H1 (cell line): ENCODE results near the gene HLA-DRB1. TPM values are rescaled to one million over a fixed set of nuclear protein-coding genes. Genes with fewer than 3 reads are reported as not detected.

Experiments
- CEBPB ChIP-seq: IDR thresholded peaks from 2 replicates; pipeline ENCODE4 v1.6.1; 2012; ENCODE audit warnings: low read depth, low read length
- CTBP2 ChIP-seq: IDR thresholded peaks from 2 replicates; pipeline ENCODE4 v1.7.0; 2011; ENCODE audit warnings: borderline replicate concordance, mild to moderate bottlenecking, moderate library complexity, mixed read lengths, low read length; ENCODE audit not compliant: insufficient read depth, insufficient read length
- GABPA ChIP-seq: IDR thresholded peaks from 2 replicates; pipeline ENCODE4 v1.6.1; 2011; ENCODE audit warnings: mild to moderate bottlenecking, low read length, moderate library complexity, borderline replicate concordance; ENCODE audit not compliant: insufficient read depth
- HDAC6 ChIP-seq: IDR thresholded peaks from one replicate; pipeline ENCODE4 v1.7.1; 2012; ENCODE audit warnings: low read depth, mild to moderate bottlenecking, inconsistent platforms, low read length, moderate library complexity
- NANOG ChIP-seq: IDR thresholded peaks from 2 replicates; pipeline ENCODE4 v1.6.1; 2011; ENCODE audit warnings: low read length, low read depth, mild to moderate bottlenecking, inconsistent platforms; ENCODE audit not compliant: insufficient read depth, poor library complexity, severe bottlenecking
- polyA plus RNA-seq, 7 experiments: library from polyadenylated mRNA; depleted of rRNA in 3 of 7; stranded (reverse) in 5 of 7; unstranded in 2 of 7; fragments of >200 nt in 5 of 7; fragments of 200-250 nt in 2 of 7; gene quantifications; 1 replicate in 5 of 7; 2 replicates in 1 of 7; 4 replicates in 1 of 7; pipeline versions ENCODE4 v1.2.1 to v1.2.3, GENCODE V29; 2011 to 2013; ENCODE audit warnings: missing spikeins in 2 of 7, mixed read lengths in 2 of 7
- total RNA-seq: library from RNA; stranded (reverse); fragmentation: NEBNext Ultra II Directional; extraction: Animal tissue kit (Norgen Biotek cat#: 25700); gene quantifications from 2 replicates; pipeline ENCODE4 v1.2.1, GENCODE V29; 2021
- TF ChIP-seq, protein P1 (sequence below): fragments of 300-600 bp; sonication (generic); IDR thresholded peaks from 2 replicates; pipeline ENCODE4 v1.7.1; 2012; ENCODE audit warnings: low read length, moderate library complexity, mild to moderate bottlenecking, inconsistent platforms; ENCODE audit not compliant: insufficient replicate concordance
- TF ChIP-seq, protein P2 (sequence below): IDR thresholded peaks from 2 replicates; pipeline ENCODE4 v1.6.1; 2012; ENCODE audit warnings: low read length, inconsistent platforms

HLA-DRB1 gene
- total and polyA plus RNA-seq, 2 of the 8 experiments (the other 6 are each of a cell fraction or from before 2014, with no cell fraction given): 6.7 to 7.5 TPM

DNA sequence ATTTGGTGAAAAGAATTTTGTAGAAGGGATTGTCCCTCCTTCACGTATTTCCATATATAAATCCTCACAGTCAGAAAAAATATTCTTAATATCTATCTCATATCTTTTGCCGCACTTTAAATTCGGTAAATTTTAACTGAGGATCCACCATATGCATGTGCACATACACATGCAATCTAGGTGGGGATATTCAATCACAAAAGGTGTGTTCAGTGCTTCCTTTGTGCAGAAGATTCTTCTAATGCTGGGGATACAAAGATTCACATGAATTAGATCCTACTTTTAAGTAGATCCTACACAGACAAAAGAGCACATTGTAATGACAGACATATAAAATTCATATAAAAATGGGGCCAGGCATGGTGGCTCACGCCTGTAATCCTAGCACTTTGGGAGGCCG lies 13.6 kb upstream of the HLA-DRB1 start (continued):
- TF ChIP-seq, protein P1, sequence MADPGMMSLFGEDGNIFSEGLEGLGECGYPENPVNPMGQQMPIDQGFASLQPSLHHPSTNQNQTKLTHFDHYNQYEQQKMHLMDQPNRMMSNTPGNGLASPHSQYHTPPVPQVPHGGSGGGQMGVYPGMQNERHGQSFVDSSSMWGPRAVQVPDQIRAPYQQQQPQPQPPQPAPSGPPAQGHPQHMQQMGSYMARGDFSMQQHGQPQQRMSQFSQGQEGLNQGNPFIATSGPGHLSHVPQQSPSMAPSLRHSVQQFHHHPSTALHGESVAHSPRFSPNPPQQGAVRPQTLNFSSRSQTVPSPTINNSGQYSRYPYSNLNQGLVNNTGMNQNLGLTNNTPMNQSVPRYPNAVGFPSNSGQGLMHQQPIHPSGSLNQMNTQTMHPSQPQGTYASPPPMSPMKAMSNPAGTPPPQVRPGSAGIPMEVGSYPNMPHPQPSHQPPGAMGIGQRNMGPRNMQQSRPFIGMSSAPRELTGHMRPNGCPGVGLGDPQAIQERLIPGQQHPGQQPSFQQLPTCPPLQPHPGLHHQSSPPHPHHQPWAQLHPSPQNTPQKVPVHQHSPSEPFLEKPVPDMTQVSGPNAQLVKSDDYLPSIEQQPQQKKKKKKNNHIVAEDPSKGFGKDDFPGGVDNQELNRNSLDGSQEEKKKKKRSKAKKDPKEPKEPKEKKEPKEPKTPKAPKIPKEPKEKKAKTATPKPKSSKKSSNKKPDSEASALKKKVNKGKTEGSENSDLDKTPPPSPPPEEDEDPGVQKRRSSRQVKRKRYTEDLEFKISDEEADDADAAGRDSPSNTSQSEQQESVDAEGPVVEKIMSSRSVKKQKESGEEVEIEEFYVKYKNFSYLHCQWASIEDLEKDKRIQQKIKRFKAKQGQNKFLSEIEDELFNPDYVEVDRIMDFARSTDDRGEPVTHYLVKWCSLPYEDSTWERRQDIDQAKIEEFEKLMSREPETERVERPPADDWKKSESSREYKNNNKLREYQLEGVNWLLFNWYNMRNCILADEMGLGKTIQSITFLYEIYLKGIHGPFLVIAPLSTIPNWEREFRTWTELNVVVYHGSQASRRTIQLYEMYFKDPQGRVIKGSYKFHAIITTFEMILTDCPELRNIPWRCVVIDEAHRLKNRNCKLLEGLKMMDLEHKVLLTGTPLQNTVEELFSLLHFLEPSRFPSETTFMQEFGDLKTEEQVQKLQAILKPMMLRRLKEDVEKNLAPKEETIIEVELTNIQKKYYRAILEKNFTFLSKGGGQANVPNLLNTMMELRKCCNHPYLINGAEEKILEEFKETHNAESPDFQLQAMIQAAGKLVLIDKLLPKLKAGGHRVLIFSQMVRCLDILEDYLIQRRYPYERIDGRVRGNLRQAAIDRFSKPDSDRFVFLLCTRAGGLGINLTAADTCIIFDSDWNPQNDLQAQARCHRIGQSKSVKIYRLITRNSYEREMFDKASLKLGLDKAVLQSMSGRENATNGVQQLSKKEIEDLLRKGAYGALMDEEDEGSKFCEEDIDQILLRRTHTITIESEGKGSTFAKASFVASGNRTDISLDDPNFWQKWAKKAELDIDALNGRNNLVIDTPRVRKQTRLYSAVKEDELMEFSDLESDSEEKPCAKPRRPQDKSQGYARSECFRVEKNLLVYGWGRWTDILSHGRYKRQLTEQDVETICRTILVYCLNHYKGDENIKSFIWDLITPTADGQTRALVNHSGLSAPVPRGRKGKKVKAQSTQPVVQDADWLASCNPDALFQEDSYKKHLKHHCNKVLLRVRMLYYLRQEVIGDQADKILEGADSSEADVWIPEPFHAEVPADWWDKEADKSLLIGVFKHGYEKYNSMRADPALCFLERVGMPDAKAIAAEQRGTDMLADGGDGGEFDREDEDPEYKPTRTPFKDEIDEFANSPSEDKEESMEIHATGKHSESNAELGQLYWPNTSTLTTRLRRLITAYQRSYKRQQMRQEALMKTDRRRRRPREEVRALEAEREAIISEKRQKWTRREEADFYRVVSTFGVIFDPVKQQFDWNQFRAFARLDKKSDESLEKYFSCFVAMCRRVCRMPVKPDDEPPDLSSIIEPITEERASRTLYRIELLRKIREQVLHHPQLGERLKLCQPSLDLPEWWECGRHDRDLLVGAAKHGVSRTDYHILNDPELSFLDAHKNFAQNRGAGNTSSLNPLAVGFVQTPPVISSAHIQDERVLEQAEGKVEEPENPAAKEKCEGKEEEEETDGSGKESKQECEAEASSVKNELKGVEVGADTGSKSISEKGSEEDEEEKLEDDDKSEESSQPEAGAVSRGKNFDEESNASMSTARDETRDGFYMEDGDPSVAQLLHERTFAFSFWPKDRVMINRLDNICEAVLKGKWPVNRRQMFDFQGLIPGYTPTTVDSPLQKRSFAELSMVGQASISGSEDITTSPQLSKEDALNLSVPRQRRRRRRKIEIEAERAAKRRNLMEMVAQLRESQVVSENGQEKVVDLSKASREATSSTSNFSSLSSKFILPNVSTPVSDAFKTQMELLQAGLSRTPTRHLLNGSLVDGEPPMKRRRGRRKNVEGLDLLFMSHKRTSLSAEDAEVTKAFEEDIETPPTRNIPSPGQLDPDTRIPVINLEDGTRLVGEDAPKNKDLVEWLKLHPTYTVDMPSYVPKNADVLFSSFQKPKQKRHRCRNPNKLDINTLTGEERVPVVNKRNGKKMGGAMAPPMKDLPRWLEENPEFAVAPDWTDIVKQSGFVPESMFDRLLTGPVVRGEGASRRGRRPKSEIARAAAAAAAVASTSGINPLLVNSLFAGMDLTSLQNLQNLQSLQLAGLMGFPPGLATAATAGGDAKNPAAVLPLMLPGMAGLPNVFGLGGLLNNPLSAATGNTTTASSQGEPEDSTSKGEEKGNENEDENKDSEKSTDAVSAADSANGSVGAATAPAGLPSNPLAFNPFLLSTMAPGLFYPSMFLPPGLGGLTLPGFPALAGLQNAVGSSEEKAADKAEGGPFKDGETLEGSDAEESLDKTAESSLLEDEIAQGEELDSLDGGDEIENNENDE: no peak
- TF ChIP-seq, protein P2, sequence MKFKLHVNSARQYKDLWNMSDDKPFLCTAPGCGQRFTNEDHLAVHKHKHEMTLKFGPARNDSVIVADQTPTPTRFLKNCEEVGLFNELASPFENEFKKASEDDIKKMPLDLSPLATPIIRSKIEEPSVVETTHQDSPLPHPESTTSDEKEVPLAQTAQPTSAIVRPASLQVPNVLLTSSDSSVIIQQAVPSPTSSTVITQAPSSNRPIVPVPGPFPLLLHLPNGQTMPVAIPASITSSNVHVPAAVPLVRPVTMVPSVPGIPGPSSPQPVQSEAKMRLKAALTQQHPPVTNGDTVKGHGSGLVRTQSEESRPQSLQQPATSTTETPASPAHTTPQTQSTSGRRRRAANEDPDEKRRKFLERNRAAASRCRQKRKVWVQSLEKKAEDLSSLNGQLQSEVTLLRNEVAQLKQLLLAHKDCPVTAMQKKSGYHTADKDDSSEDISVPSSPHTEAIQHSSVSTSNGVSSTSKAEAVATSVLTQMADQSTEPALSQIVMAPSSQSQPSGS: no peak
- TF ChIP-seq HDAC6 (no peak), GABPA (no peak), NANOG (no peak), CEBPB (no peak), CTBP2 (no peak)
